ENCODE measurements around the gene SLC7A6.
A peak's percentile ranks its signal among the peaks of the same experiment; 100 is the strongest.

The SLC7A6 gene

GRCh38 chr16:68264128-68265077, at the start of gene SLC7A6:
Gene SLC7A6 (plus strand): TSS chr16:68264526. CDS start chr16:68274727, 10,201 bp downstream.
- DNase-seq (ENCODE audit: low read depth in 1 of 2, low spot score in 1 of 2), result peak; percentile 73 to 85

GRCh38 chr16:68214726-68215125, 49.6 kb upstream of the SLC7A6 start:
- DNase-seq (ENCODE audit: low read depth in 1 of 2, low spot score in 1 of 2), result no peak

GRCh38 chr16:68215302-68215701, 49.0 kb upstream of the SLC7A6 start:
- DNase-seq (ENCODE audit: low read depth in 1 of 2, low spot score in 1 of 2), result no peak

DNA sequence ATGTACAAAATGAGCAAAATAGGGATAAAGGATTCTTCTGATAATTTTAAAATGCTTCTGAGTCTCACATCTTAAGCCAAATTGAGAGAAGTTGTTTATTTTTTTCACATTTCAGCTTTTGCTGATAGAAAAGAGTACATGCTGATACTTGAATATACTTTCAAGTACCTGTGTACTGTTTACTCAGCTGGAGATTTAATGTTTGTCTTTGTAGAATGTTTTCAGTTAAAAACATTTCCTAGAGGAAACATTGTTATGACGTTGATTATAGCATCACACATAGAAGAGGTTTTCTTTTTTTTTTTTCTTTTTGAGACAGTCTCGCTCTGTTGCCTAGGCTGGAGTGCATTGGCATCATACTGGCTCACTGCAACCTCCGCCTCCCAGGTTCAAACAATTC, 48.1 kb upstream of the SLC7A6 start:
- no peak for DNase-seq (ENCODE audit: low read depth in 1 of 2, low spot score in 1 of 2)

GRCh38 chr16:68217506-68217905, 46.8 kb upstream of the SLC7A6 start:
- no peak for DNase-seq (ENCODE audit: low read depth in 1 of 2, low spot score in 1 of 2)

- DNase-seq (ENCODE audit: low read depth in 1 of 2, low spot score in 1 of 2), result no peak
Observed at GRCh38 chr16:68219725-68220351, 44.5 kb upstream of the SLC7A6 start.

- DNase-seq (ENCODE audit: low read depth in 1 of 2, low spot score in 1 of 2), result no peak
Observed at GRCh38 chr16:68223072-68223471, 41.3 kb upstream of the SLC7A6 start.

DNA sequence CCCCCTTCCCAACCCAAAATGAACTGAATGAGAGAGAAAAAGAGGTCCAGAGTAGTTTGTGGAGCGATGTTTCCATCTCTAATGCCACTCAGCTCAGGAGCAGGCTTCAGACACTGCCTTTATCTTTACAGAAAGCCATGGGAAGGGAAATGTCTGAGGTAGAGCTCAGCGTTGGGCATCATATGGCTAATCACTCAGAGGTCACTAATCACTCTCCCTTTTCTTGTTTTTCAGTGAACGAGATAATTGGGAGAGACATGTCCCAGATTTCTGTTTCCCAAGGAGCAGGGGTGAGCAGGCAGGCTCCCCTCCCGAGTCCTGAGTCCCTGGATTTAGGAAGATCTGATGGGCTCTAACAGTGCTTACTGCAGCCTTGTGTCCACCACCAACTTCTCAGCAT, 38.2 kb upstream of the SLC7A6 start:
- DNase-seq (ENCODE audit: low read depth in 1 of 2, low spot score in 1 of 2), result no peak

DNA sequence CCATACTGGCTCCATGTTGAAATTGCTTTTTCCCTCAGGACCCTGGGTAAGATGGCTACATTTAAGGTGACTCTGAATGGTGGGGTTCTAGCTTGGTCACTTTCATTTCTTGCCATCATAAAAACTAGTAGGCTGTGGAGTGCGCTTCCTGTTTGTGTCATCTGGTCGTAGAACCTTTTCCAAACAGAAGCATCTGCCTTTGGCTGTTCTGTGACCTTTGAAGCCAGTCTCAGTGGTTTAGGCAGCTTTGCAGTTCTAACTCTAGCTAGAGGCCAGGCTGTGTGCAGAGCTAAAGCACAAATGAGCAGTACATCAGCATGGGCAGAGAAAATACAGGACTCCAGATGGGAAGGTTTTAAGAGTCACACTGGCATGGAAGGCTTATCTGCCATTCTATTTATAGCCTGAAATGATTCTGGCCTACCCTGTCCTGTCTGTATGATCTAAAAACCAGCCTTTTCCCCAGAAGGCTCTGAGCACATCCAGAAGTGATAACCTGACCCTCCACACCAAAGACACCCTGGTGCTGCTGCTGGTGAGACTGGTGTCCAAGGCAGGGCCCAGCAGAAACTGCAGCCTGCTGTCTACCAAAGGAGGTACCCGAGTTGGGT, 37.0 kb upstream of the SLC7A6 start:
- no peak for DNase-seq (ENCODE audit: low read depth in 1 of 2, low spot score in 1 of 2)

DNA sequence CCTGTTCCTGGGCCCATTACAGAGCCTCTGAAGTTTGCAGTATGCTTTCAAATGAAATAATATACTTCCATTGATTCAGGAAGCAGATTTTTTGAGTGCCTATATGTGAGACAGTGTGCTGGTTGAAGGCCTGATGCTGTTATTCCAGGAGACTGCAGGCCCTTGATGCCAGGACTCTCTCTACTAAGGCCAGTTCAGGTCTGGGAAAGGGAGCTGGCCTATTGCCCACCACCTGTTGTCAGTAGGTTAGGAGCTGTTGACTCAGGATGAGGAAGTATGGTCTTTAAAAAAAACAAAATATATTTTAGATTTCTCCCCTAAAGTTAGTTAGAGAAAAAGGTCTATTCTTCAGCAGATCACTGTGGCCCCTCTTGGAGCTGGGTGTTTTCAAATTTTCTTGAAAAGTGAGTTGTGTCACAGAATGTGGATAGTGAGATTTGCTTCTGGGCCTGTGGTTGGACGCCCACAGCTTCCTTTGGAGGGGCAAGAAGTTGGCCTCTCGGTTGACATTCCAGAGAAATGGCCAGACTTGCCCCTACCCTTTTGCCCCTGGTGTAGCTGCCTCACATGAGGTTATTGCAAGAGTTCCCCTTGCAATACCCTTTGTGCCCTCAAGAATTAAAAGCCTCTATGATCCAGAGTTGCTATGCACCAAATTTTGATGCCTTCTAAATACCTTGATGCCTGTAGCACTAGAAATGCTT, 36.3 kb upstream of the SLC7A6 start:
- DNase-seq (ENCODE audit: low read depth in 1 of 2, low spot score in 1 of 2), result no peak

DNA sequence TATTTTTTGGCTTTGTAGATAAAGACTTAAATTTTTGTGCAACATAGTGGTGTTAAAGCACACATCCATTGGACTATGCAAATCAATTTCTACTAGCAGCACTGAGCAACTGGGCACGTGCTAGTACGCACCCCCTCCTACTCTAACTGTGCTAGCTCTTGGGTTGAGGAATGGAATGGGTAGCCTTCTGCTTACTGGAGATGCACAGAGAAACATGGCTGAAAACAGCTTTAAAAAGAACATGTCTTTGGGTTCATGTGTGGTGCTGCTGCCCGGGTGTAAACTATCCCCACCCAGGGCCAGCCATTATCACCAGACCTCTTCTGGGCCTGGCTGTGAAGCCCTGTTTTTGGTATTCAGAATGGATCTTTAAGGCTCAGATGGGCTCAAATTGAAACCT, 35.7 kb upstream of the SLC7A6 start:
- DNase-seq (ENCODE audit: low read depth in 1 of 2, low spot score in 1 of 2), result no peak

DNA sequence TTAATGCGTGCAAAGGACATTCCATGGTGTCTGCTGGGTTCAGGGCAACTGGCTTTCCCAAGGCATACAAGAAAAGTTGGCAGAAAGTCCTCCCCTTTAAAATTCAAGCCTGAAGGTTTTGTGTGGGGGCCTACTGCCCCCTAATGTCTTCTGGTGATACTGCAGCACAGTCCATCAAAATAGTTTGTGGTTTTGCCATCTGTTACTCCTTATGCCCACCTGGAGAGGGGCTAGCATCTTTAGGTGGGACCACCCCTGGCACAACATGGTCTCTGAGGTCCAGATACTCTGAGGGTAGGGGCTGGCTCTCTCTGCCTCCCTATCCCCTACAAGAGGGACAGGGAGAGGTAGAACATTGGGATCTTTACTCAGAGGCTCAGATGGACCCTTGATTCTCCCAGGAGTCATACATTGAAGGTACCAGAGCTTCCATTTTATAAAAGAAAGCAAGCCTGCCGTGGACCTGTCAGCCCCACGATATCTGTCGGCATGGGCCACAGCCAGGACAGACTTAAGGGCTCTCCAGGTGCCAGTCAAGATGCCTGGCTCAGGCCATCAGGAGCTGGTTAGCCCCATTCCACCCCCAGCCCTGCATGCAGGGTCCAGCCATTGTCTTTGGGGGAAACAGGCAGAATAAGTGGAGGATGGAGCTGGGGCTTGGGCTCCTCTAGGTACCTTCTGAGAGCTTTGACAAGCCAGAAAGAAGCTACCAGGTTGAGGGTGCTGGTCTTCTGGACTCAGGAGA, 34.7 kb upstream of the SLC7A6 start:
- DNase-seq (ENCODE audit: low read depth in 1 of 2, low spot score in 1 of 2), result no peak

DNA sequence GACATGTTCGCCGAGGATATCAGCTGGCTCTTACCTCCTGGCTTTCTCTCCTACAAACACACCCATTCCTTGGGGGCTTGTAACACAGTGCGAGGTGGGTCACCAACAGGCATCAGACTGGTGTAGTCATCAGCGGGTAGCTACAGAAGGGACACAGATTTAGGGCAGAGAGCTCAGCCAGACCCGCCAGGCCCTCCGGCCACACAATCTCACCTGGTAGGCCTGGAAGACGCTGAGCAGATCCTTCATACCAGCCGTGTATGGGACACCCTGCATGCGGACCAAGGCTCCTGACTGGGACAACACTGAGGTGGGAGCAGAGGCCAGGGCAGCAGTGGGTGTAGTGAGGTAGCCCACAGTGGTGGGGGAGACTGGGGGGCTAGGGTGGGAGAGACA, 34.2 kb upstream of the SLC7A6 start:
- no peak for DNase-seq (ENCODE audit: low read depth in 1 of 2, low spot score in 1 of 2)

- DNase-seq (ENCODE audit: low read depth in 1 of 2, low spot score in 1 of 2), result no peak
Observed at GRCh38 chr16:68230956-68231355, 33.4 kb upstream of the SLC7A6 start.

DNA sequence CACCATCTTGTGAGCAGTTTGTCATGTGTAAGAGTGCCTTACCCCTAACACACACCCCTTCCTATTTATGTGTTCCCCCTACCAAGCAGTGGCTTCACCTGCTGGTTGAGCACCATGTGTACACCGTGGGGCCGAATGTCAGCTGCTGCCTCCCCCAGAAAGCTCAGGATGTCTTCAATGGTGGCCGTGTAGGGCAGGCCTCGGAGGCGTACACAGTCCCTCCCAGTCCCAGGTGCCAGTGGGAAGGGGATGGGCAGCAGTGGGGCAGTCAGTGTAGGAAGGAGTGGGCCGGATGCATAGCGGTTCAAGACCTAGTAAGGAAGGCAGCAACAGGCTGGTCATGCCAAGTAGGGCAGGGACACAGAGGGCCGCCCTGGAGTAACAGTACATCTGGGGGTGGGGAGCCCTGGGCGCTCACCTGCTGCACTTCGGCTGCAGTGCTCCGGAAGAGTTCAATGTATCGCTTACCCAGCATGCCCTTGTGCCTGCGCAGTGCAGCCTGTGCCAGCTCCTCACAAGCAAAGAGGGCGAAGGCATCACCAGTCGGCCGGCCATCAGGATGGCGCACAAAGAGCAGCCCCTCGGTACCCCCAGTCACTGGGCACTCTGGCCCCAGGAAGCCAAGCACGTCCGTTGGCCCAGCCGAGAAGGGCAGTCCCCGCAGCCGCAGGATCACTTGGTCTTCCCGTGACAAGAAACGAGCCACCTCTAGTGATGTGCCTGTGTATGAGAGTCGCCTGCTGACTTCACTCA, 32.8 kb upstream of the SLC7A6 start:
- DNase-seq (ENCODE audit: low read depth in 1 of 2, low spot score in 1 of 2), result no peak

DNA sequence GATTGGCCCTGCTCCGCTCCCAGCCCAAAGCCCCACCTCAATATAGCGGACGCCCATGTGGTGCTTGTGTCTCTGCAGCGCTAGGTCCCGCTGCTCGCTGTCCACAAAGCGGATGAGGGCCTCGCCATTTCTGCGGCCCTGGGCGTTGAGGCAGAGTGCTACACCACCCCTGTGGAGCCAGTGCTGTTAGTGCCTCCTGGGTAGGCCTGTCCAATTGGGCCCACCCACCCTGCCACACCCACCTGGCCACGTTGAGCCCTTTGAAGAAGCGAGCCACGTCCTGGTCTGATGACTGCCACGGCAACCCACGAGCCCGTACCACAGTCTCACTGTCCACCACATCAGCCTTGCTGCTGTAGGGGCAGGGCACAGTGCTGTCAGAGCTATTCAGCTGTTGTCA, 32.0 kb upstream of the SLC7A6 start:
- DNase-seq (ENCODE audit: low read depth in 1 of 2, low spot score in 1 of 2), result no peak

DNA sequence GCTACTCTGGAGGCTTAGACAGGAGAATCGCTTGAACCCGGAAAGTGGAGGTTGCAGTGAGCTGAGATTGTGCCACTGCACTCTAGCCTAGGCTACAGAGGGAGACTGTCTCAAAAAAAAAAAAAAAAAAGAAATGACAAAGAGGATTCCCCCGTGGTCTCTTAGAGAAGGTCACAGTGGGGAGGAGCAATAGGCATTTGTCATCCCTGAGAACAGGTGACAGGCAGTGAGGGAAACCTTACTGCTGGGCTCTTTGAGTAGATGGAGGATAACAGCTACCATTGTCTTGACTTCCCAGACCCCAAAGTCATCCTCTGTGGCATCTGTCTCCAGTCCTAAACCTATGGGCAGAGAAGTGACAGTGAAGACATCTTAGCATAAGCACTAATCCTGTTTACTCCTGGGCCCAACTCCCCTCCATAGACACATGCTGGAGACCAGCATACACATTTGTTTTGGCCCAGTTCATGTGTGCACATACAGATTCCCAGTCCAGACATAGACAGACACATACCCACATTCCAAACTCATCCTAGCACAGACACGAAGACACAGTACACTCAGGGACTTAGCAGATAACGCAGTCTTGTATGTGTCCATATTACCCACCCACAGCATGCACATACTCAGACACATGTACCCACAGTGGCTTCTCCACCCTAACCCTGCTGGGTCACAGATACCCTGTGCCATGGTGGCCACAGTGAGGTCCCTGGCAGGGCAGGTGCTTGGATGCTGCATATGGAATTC, 31.1 kb upstream of the SLC7A6 start:
- DNase-seq (ENCODE audit: low read depth in 1 of 2, low spot score in 1 of 2), result no peak

- no peak for DNase-seq (ENCODE audit: low read depth in 1 of 2, low spot score in 1 of 2)
Observed at GRCh38 chr16:68233835-68234187, 30.5 kb upstream of the SLC7A6 start.
